Stimulated activated naive CD4-positive, alpha-beta T cell treated with Interleukin-2 at 50 U/mL for 16 hours (primary cell): Measurements from ENCODE around the gene TTK.
"Not testable (repeated sequence)": the region's sequence is repeated elsewhere in the genome, so short reads cannot be mapped to it uniquely, and the experiment has no call there.

Source experiments
- DNase-seq: peaks from one replicate; lab custom pipeline; 2025; lab: John Stamatoyannopoulos, UW

Gene TTK

DNA sequence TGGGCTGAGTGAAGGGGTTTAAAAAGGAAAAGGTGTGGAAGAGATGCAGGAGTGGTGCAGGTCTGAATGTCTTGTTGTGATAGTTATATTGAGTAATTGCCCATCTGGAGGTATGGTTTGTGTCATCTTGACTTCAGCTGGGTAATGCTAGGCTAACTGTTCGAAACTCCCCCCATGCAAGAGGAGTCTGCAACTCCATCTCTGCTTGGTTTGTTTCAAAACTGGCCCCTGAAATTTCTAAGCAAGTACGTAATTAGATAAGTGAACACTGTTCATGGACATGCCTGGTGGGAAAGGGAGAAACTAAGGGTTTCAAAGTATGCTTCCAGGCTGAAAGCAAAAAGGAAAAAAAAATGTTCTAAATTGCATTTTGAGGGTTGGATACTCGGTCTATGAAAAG is 17.1 kb downstream of the TTK start:
- DNase-seq: no peak

- DNase-seq: no peak
These were observed 18.4 kb downstream of the TTK start for GRCh38 chr6:80022803-80023202.

DNA sequence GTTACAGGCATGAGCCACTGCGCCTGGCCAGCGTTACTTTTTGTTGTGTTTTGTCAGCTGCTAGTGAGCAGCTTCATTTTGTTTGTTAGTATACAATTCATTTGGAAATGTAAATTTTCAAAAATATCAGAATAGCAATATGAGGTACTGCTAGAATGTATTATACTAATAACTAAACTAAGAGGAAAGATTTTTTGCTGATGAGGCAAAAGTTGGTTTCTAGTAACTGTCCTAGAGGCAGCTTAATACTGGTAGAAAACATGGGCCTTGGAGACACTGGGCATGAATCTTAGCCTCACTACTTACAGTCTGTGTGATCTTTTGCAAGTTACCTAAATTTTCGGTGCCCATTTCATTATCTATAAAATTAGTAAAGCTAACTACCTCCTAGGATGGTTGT is 24.1 kb downstream of the TTK start:
- DNase-seq: no peak

- no peak for DNase-seq
These were observed 25.0 kb downstream of the TTK start for GRCh38 chr6:80029470-80029869.

GRCh38 chr6:80048220-80048619 is 43.8 kb downstream of the TTK start:
- not testable (repeated sequence) for DNase-seq

DNA sequence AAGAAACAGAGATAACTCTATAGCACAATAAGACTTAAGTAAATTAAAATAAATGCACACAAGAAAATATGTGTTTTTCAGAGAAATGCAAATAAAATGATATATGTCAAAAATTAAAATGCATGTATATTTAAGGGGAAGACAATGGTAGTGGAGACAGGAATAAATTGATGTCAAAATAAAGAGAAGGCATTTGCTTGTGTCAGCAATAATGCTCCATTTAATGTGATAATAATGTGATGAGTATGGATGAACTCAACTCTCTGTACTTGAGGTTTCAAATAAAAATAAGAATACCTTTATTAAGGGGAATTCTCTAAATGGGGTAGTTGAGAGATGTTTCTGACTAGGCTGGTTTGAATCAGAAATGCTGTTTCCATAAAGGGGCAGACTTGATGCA is 56.3 kb downstream of the TTK start:
- DNase-seq: no peak

DNA sequence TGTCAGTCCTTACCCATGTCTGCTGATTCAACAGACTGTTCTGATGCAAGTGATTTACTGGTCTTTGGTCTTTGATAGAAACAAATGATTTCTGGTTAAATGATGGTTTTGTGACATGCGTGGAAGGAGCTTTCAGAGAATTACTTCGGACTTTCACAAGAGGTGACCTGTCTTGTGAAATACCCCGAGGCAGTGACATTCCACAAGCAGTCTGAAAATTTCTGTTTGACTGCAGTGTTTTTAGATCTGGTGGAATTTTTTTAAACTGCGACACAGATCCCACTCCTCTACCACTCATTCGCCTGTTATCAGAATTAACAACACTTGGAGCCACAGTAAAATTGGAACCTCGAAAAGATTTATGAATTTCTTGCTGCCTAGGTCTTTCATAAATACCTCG is 63.7 kb downstream of the TTK start:
- not testable (repeated sequence) for DNase-seq

GRCh38 chr6:80070431-80070830 is 66.0 kb downstream of the TTK start:
- DNase-seq: not testable (repeated sequence)

- no peak for DNase-seq
These were observed 72.6 kb downstream of the TTK start for GRCh38 chr6:80077067-80077466.

DNA sequence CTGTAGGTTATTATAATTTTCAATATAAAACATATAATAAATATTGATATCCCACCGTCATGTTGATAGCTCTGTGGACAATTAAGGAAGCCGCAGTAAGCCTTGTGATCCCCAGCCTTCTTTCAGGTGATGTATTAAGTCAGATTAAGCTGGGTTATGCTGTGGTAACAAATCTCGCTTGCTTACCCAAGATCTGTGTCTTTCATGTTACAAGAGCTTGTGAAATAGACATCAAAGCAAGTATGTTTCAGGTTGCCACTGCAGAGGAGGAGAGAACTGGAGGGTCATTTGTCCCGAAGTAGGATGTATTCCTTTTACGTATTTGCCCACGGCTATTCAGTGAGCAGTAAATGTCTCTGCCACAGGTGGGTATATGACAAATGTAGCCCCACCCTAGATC is 84.2 kb downstream of the TTK start:
- DNase-seq: no peak

DNA sequence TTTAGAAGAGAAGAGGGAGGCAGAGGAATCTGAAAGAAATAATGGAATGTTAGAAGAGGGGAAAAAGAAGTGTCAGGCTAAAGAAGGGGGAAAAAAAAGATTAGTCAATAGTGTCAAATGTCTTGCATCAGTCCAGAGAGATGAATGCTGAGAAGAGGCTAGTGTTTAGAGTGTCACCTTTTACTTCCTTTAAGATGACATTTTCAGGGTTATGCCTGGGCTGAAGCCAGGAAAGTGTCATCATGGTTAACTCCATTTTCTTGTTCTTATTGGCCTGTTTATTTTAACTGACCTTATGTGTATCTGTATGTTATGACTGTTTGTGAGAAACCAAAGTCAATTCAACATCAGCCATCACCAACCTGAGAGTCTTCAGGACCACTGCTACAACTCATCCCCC is 87.1 kb downstream of the TTK start:
- no peak for DNase-seq
